GM13976 (cell line): ENCODE measurements around the gene KRTAP10-3.
"Not testable (repeated sequence)": the region's sequence is repeated elsewhere in the genome, so short reads cannot be mapped to it uniquely, and the experiment has no call there.

Experiments
- DNase-seq: peaks from one replicate; pipeline ENCODE4 v3.0.0; 2012; ENCODE audit warnings: low spot score
- CTCF ChIP-seq: IDR thresholded peaks from 2 replicates; pipeline ENCODE4 v1.5.1; 2012; ENCODE audit warnings: borderline replicate concordance, mild to moderate bottlenecking; ENCODE audit not compliant: insufficient read depth; ENCODE audit errors: extremely low read depth, missing control alignments, control extremely low read depth
- in situ Hi-C: fragments of 300-500 bp; cut with MboI; formaldehyde crosslinking; loops from one replicate; pipeline ENCODE4 v1.12.0; 2022; ENCODE audit warnings: low sequenced_read_pairs, mixed read lengths, inconsistent platforms; ENCODE audit not compliant: unreplicated experiment

KRTAP10-3 gene

GRCh38 chr21:44592446-44593311 is 34.1 kb upstream of the KRTAP10-3 start, which contains the start of gene KRTAP10-6:
TSS of gene KRTAP10-6 (minus strand) at chr21:44592505. CDS start at chr21:44592484, 21 bp downstream.
- in situ Hi-C loops = no loop called here
- no peak for TF ChIP-seq CTCF
- peak; percentile 27 for DNase-seq

- in situ Hi-C loops, DNase-seq: not testable (repeated sequence)
Observed at GRCh38 chr21:44591801-44592130, 33.2 kb upstream of the KRTAP10-3 start.

GRCh38 chr21:44590897-44591800 is 32.6 kb upstream of the KRTAP10-3 start:
- DNase-seq, in situ Hi-C loops: not testable (repeated sequence)

GRCh38 chr21:44590311-44590721 is 31.7 kb upstream of the KRTAP10-3 start:
- no peak for DNase-seq
- TF ChIP-seq CTCF = no peak
- in situ Hi-C loops = no loop called here

- in situ Hi-C loops = no loop called here
- no peak for DNase-seq
Observed at GRCh38 chr21:44589586-44590305, 31.2 kb upstream of the KRTAP10-3 start.

GRCh38 chr21:44589094-44589493 is 30.5 kb upstream of the KRTAP10-3 start:
- no peak for TF ChIP-seq CTCF
- in situ Hi-C loops = no loop called here
- DNase-seq = no peak

More at GRCh38 chr21:44589586-44590305, 31.2 kb upstream of the KRTAP10-3 start:
- TF ChIP-seq CTCF = no peak

- in situ Hi-C loops = no loop called here
- no peak for DNase-seq
- no peak for TF ChIP-seq CTCF
Observed at GRCh38 chr21:44585892-44586291, 27.3 kb upstream of the KRTAP10-3 start.
